Liver (tissue), 9 donors: ENCODE measurements around the gene KARS1. TPM values are rescaled to one million over a fixed set of nuclear protein-coding genes. Genes with fewer than 3 reads are reported as not detected.

Experiments used
- DNase-seq: peaks from one replicate; pipeline ENCODE4 v3.0.0-alpha.2; 2017; ENCODE audit warnings: low spot score
- H3K27ac ChIP-seq, 2 donors: one replicate each; pipeline ENCODE4 v1.7.0; 2013; ENCODE audit warnings: inconsistent platforms in 2 of 2, low read length in 2 of 2, control low read depth in 1 of 2, low read depth in 1 of 2, mild to moderate bottlenecking in 1 of 2
- H3K27me3 ChIP-seq, 4 donors: one replicate each; pipeline versions ENCODE4 v1.6.1 to v1.7.0; 2013; ENCODE audit warnings: low read length in 3 of 4, inconsistent platforms in 1 of 4, mild to moderate bottlenecking in 1 of 4, moderate library complexity in 1 of 4; ENCODE audit not compliant: control insufficient read depth in 4 of 4, insufficient read depth in 4 of 4
- H3K36me3 ChIP-seq, 4 donors: one replicate each; pipeline versions ENCODE4 v1.6.1 to v1.7.0; 2013; ENCODE audit warnings: low read length in 3 of 4, mild to moderate bottlenecking in 3 of 4, low read depth in 1 of 4, moderate library complexity in 1 of 4; ENCODE audit not compliant: control insufficient read depth in 4 of 4, insufficient read depth in 3 of 4
- H3K4me1 ChIP-seq, 4 donors: one replicate each; pipeline versions ENCODE4 v1.6.1 to v1.7.0; 2013; ENCODE audit warnings: low read length in 3 of 4, mild to moderate bottlenecking in 3 of 4, moderate library complexity in 1 of 4; ENCODE audit not compliant: control insufficient read depth in 4 of 4, insufficient read depth in 4 of 4
- H3K4me3 ChIP-seq, 3 donors: one replicate each; pipeline versions ENCODE4 v1.6.1 to v1.7.0; 2013; ENCODE audit warnings: low read length in 3 of 3, control low read depth in 1 of 3, low read depth in 1 of 3, mild to moderate bottlenecking in 1 of 3
- H3K9ac ChIP-seq, 2 donors: one replicate each; pipeline ENCODE4 v1.7.0; 2013; ENCODE audit warnings: low read length in 2 of 2, mild to moderate bottlenecking in 2 of 2, moderate library complexity in 2 of 2, control low read depth in 1 of 2, low read depth in 1 of 2
- H3K9me3 ChIP-seq, 4 donors: one replicate each; pipeline versions ENCODE4 v1.6.1 to v1.7.0; 2013; ENCODE audit warnings: low read length in 3 of 4; ENCODE audit not compliant: control insufficient read depth in 4 of 4
- EGR1 ChIP-seq, 2 donors: IDR thresholded peaks; 2 replicates each; pipeline ENCODE4 v1.6.1; 2016 to 2018; ENCODE audit warnings: antibody characterized with exemption in 2 of 2, low read depth in 2 of 2
- FOXA1 ChIP-seq: IDR thresholded peaks from 2 replicates; pipeline ENCODE4 v1.6.1; 2016; ENCODE audit warnings: antibody characterized with exemption
- FOXA2 ChIP-seq: IDR thresholded peaks from 2 replicates; pipeline ENCODE4 v1.6.1; 2016; ENCODE audit warnings: antibody characterized with exemption
- GABPA ChIP-seq, 2 donors: IDR thresholded peaks in 1 of 2; conservative IDR thresholded peaks in 1 of 2; 2 replicates each; pipeline ENCODE4 v1.6.1; 2016; ENCODE audit warnings: antibody characterized with exemption in 2 of 2, mild to moderate bottlenecking in 1 of 2, moderate library complexity in 1 of 2
- HNF4A ChIP-seq, 2 donors: conservative IDR thresholded peaks; 2 replicates each; pipeline ENCODE4 v1.6.1; 2016; ENCODE audit warnings: antibody characterized with exemption in 2 of 2, mild to moderate bottlenecking in 2 of 2
- HNF4G ChIP-seq: IDR thresholded peaks from 2 replicates; pipeline ENCODE4 v1.6.1; 2016; ENCODE audit warnings: antibody characterized with exemption
- JUND ChIP-seq, 2 donors: IDR thresholded peaks; 2 replicates each; pipeline ENCODE4 v1.6.1; 2016; ENCODE audit warnings: antibody characterized with exemption in 2 of 2
- NR2F2 ChIP-seq: IDR thresholded peaks from 2 replicates; pipeline ENCODE4 v1.6.1; 2016; ENCODE audit warnings: antibody characterized with exemption
- RAD21 ChIP-seq, 2 donors: IDR thresholded peaks; 2 replicates each; pipeline ENCODE4 v1.6.1; 2016; ENCODE audit warnings: antibody characterized with exemption in 2 of 2, mild to moderate bottlenecking in 2 of 2
- RXRA ChIP-seq, 2 donors: IDR thresholded peaks; 2 replicates each; pipeline ENCODE4 v1.6.1; 2017 to 2018; ENCODE audit warnings: antibody characterized with exemption in 2 of 2, mild to moderate bottlenecking in 1 of 2
- TAF1 ChIP-seq: conservative IDR thresholded peaks from 2 replicates; pipeline ENCODE4 v1.6.1; 2016; ENCODE audit warnings: antibody characterized with exemption, mild to moderate bottlenecking
- YY1 ChIP-seq: IDR thresholded peaks from 2 replicates; pipeline ENCODE4 v1.6.1; 2016; ENCODE audit warnings: antibody characterized with exemption, mild to moderate bottlenecking
- WGBS: extraction: QIAGEN DNeasy Blood & Tissue Kit; methylation state at CpG from one replicate; pipeline ENCODE4 v1.1.7; 2013; 5-methylcytosine and 5-hydroxymethylcytosine counted together
- polyA plus RNA-seq, 2 donors: library from polyadenylated mRNA; stranded (reverse) in 1 of 2; unstranded in 1 of 2; fragments of 200-250 nt in 1 of 2; fragments of >200 nt in 1 of 2; fragmentation: Nextera tagmentation in 1 of 2; extraction: Ambion mirVana in 1 of 2; gene quantifications; one replicate each; pipeline versions ENCODE4 v1.2.1 to v1.2.3, GENCODE V29; 2013 to 2015
- total RNA-seq, 2 donors: library from RNA; depleted of rRNA; stranded (reverse); fragments of >200 nt; gene quantifications; one replicate each; pipeline ENCODE4 v1.2.3, GENCODE V29; 2014
- TF ChIP-seq, protein P1 (sequence below): IDR thresholded peaks from 2 replicates; pipeline ENCODE4 v1.6.1; 2016; ENCODE audit warnings: antibody characterized with exemption, mild to moderate bottlenecking
- TF ChIP-seq, protein P2 (sequence below): fragments of 150-350 bp; IDR thresholded peaks from 2 replicates; pipeline ENCODE4 v1.5.1; 2017; ENCODE audit warnings: improper control_type of control experiment, low read depth, low read length; ENCODE audit not compliant: missing input control
- TF ChIP-seq, protein P3 (sequence below): IDR thresholded peaks from 2 replicates; pipeline ENCODE4 v1.6.1; 2016; ENCODE audit warnings: antibody characterized with exemption
- TF ChIP-seq, protein P4 (sequence below): IDR thresholded peaks from 2 replicates; pipeline ENCODE4 v1.6.1; 2016; ENCODE audit warnings: antibody characterized with exemption
- donor health status: healthy.
- donor health status: healthy.
- donor health status: healthy.
- donor health status: healthy.
- donor health status: healthy.

The KARS1 gene
- total and polyA plus RNA-seq, 4 donors = 47.3 to 65.5 (median 52.2) TPM

DNA sequence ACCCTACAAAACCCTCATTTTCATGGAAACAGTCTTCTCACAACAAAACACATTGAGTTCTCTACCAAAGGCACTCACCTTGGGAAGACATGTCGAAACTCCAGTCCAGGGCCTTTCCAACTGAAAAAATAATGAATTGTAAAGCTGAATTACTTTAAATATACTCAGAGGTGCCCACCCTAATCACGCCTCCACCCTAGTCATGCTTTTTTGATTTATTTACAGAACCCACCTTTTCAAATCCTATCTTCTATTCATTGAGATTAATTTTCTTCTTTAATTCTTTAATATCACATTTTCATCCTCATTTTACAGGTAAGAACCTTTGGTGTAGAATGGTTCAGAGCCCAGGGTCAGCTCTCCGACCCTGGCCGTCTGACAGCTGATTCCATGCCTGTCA lies 29.4 kb upstream of the KARS1 start, which contains the start of gene CPHXL2:
TSS of gene CPHXL2 (minus strand) at position 101 of the 400 bp plus-strand sequence. CDS start at position 91, 10 bp downstream.
- 95% methylated on average over 4 of the region's 4 CpGs for WGBS

DNA sequence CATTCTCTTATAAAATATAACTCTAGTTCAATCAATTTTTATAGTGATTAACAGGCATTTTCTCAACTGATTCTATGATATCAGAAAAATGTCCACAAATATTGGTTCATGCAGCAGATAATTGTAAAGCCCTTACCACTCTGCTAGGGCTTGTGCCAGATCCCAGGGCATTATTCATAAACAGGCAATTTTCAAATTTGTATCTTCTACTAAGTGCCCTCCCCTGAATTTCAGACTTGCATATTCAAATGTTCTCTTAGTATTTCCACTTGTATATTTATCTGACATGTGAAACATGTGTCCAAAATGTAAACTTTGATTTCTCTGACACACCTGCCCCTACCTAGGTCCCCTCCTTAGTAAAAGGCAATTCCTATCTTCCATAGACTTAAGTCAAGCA lies 20.0 kb upstream of the KARS1 start:
- Histone ChIP-seq H3K4me1 (no peaks in the 10 kb centered on the region), H3K9ac (no peak overlapping the region), H3K27me3 (no peaks in the 10 kb centered on the region), H3K27ac (no peak overlapping the region), H3K9me3 (no peaks in the 10 kb centered on the region), H3K36me3 (no peaks in the 10 kb centered on the region), H3K4me3 (no peak overlapping the region)
- no peak for TF ChIP-seq JUND (IDR thresholded peaks at IDR 0.05)
- TF ChIP-seq FOXA1 = no peak
- TF ChIP-seq RXRA (IDR thresholded peaks at IDR 0.05) = no peak
- TF ChIP-seq RAD21 (IDR thresholded peaks at IDR 0.05) = no peak
- TF ChIP-seq, protein P1, sequence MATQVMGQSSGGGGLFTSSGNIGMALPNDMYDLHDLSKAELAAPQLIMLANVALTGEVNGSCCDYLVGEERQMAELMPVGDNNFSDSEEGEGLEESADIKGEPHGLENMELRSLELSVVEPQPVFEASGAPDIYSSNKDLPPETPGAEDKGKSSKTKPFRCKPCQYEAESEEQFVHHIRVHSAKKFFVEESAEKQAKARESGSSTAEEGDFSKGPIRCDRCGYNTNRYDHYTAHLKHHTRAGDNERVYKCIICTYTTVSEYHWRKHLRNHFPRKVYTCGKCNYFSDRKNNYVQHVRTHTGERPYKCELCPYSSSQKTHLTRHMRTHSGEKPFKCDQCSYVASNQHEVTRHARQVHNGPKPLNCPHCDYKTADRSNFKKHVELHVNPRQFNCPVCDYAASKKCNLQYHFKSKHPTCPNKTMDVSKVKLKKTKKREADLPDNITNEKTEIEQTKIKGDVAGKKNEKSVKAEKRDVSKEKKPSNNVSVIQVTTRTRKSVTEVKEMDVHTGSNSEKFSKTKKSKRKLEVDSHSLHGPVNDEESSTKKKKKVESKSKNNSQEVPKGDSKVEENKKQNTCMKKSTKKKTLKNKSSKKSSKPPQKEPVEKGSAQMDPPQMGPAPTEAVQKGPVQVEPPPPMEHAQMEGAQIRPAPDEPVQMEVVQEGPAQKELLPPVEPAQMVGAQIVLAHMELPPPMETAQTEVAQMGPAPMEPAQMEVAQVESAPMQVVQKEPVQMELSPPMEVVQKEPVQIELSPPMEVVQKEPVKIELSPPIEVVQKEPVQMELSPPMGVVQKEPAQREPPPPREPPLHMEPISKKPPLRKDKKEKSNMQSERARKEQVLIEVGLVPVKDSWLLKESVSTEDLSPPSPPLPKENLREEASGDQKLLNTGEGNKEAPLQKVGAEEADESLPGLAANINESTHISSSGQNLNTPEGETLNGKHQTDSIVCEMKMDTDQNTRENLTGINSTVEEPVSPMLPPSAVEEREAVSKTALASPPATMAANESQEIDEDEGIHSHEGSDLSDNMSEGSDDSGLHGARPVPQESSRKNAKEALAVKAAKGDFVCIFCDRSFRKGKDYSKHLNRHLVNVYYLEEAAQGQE = no peak
- no peak for TF ChIP-seq EGR1 (IDR thresholded peaks at IDR 0.05; ENCODE audit: low read depth in 2 of 2)
- TF ChIP-seq, protein P2, sequence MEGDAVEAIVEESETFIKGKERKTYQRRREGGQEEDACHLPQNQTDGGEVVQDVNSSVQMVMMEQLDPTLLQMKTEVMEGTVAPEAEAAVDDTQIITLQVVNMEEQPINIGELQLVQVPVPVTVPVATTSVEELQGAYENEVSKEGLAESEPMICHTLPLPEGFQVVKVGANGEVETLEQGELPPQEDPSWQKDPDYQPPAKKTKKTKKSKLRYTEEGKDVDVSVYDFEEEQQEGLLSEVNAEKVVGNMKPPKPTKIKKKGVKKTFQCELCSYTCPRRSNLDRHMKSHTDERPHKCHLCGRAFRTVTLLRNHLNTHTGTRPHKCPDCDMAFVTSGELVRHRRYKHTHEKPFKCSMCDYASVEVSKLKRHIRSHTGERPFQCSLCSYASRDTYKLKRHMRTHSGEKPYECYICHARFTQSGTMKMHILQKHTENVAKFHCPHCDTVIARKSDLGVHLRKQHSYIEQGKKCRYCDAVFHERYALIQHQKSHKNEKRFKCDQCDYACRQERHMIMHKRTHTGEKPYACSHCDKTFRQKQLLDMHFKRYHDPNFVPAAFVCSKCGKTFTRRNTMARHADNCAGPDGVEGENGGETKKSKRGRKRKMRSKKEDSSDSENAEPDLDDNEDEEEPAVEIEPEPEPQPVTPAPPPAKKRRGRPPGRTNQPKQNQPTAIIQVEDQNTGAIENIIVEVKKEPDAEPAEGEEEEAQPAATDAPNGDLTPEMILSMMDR = no peak
- no peak for TF ChIP-seq YY1
- TF ChIP-seq TAF1 = no peak
- TF ChIP-seq, protein P3, sequence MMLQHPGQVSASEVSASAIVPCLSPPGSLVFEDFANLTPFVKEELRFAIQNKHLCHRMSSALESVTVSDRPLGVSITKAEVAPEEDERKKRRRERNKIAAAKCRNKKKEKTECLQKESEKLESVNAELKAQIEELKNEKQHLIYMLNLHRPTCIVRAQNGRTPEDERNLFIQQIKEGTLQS = no peak
- TF ChIP-seq, protein P4, sequence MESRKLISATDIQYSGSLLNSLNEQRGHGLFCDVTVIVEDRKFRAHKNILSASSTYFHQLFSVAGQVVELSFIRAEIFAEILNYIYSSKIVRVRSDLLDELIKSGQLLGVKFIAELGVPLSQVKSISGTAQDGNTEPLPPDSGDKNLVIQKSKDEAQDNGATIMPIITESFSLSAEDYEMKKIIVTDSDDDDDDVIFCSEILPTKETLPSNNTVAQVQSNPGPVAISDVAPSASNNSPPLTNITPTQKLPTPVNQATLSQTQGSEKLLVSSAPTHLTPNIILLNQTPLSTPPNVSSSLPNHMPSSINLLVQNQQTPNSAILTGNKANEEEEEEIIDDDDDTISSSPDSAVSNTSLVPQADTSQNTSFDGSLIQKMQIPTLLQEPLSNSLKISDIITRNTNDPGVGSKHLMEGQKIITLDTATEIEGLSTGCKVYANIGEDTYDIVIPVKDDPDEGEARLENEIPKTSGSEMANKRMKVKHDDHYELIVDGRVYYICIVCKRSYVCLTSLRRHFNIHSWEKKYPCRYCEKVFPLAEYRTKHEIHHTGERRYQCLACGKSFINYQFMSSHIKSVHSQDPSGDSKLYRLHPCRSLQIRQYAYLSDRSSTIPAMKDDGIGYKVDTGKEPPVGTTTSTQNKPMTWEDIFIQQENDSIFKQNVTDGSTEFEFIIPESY = no peak
- no peak for TF ChIP-seq FOXA2
- no peak for TF ChIP-seq HNF4A (conservative IDR thresholded peaks at IDR 0.05)
- TF ChIP-seq HNF4G = no peak
- TF ChIP-seq GABPA (IDR thresholded peaks at IDR 0.05 in 1 of 2, conservative IDR thresholded peaks at IDR 0.05 in 1 of 2) = no peak
- no peak for TF ChIP-seq NR2F2
- DNase-seq = no peak

More for the DNA sequence above, 29.4 kb upstream of the KARS1 start, which contains the start of gene CPHXL2:
- Histone ChIP-seq H3K27ac (no peak within 1 kb of the TSS), H3K4me3 (no peak within 1 kb of the TSS), H3K27me3 (no peaks in the 10 kb centered on the region), H3K36me3 (no peaks in the 10 kb centered on the region), H3K9me3 (no peaks in the 10 kb centered on the region), H3K4me1 (no peaks in the 10 kb centered on the region), H3K9ac (no peak within 1 kb of the TSS)
- no peak for DNase-seq
- TF ChIP-seq JUND (IDR thresholded peaks at IDR 0.05) (no peak), GABPA (IDR thresholded peaks at IDR 0.05 in 1 of 2, conservative IDR thresholded peaks at IDR 0.05 in 1 of 2) (no peak), RXRA (IDR thresholded peaks at IDR 0.05) (no peak), FOXA2 (no peak), YY1 (no peak), FOXA1 (no peak), HNF4A (conservative IDR thresholded peaks at IDR 0.05) (no peak)
- TF ChIP-seq, protein P4 = no peak
